Right lobe of liver (tissue), 6 donors: Measurements from ENCODE around the gene KRTAP9-8. TPM values are rescaled to one million over a fixed set of nuclear protein-coding genes. Genes with fewer than 3 reads are reported as not detected.
"Not testable (repeated sequence)": the region's sequence is repeated elsewhere in the genome, so short reads cannot be mapped to it uniquely, and the experiment has no call there.

Experiments
- ATAC-seq, 4 donors: fragments of 200-7000 bp; cut with Tn5 transposase; one replicate each; pipeline ENCODE4 v1.9.1; 2020; ENCODE audit warnings: mild to moderate bottlenecking in 4 of 4, moderate library complexity in 4 of 4
- DNase-seq, 3 donors: peaks; one replicate each; pipeline ENCODE4 v3.0.0-alpha.2; 2020
- H3K27ac ChIP-seq, 3 donors: fragments of 200-600 bp; one replicate each; pipeline ENCODE4 v1.8.0; 2022
- H3K27me3 ChIP-seq, 2 donors: fragments of 200-600 bp; one replicate each; pipeline ENCODE4 v1.8.0; 2022
- H3K36me3 ChIP-seq, 4 donors: fragments of 200-600 bp; sonication (generic) in 1 of 4; one replicate each; pipeline versions ENCODE4 v1.5.1 to v1.8.0; 2017 to 2022; ENCODE audit warnings: control low read depth in 1 of 4
- H3K4me1 ChIP-seq, 4 donors: fragments of 200-600 bp; sonication (generic) in 1 of 4; one replicate each; pipeline versions ENCODE4 v1.5.1 to v1.8.0; 2017 to 2022; ENCODE audit warnings: control low read depth in 1 of 4
- H3K4me3 ChIP-seq, 3 donors: fragments of 200-600 bp; one replicate each; pipeline ENCODE4 v1.8.0; 2022
- H3K9me3 ChIP-seq, 4 donors: fragments of 200-600 bp; sonication (generic) in 1 of 4; one replicate each; pipeline versions ENCODE4 v1.5.1 to v1.8.0; 2017 to 2022; ENCODE audit warnings: control low read depth in 1 of 4
- CTCF ChIP-seq, 4 donors: fragments of 200-600 bp in 3 of 4; fragments of 450-650 bp in 1 of 4; IDR thresholded peaks; one replicate each; pipeline versions ENCODE4 v1.5.1 to v1.8.0; 2016 to 2022; ENCODE audit warnings: antibody characterized with exemption in 4 of 4, mild to moderate bottlenecking in 2 of 4
- POLR2A ChIP-seq: fragments of 450-650 bp; IDR thresholded peaks from one replicate; pipeline ENCODE4 v1.6.1; 2017; ENCODE audit warnings: antibody characterized with exemption, mild to moderate bottlenecking
- WGBS: methylation state at CpG from one replicate; pipeline ENCODE4 v1.1.6; 2018; ENCODE audit warnings: low coverage, low lambda C conversion rate; ENCODE audit not compliant: insufficient coverage; ENCODE audit errors: missing lambda C conversion rate; 5-methylcytosine and 5-hydroxymethylcytosine counted together
- intact Hi-C, 2 donors: fragments of 100-400 bp; cut with DNase I; formaldehyde crosslinking; loops; one replicate each; pipeline versions ENCODE4 v1.11.2 to v1.14.1; 2022
- long read RNA-seq: library from polyadenylated mRNA; unstranded; transcript quantifications from one replicate; pipeline ENCODE4 v2.0.0, GENCODE V29; 2019
- total RNA-seq, 6 experiments: library from RNA; depleted of rRNA in 2 of 6; stranded (reverse); fragments of >200 nt in 2 of 6; fragmentation: NEBNext Ultra II Directional in 3 of 6; extraction: Animal tissue kit (Norgen Biotek cat#: 25700) in 3 of 6; gene quantifications; one replicate each; pipeline versions ENCODE4 v1.1.0 to v1.2.4, GENCODE V29; 2016 to 2023
- donor health status: DM: no; HTN: yes; CAD: no.
- donor health status: DM: no; HTN: no; CAD: no.
- donor health status: DM: no; HTN: no; CAD: no.
- donor health status: DM: no; HTN: yes; CAD: no.
- donor health status: DM: no; HTN: yes; CAD: no.

KRTAP9-8 gene, protein sequence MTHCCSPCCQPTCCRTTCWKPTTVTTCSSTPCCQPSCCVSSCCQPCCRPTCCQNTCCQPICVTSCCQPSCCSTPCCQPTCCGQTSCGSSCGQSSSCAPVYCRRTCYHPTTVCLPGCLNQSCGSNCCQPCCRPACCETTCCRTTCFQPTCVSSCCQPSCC
- total RNA-seq = not detected
- long read RNA-seq = 0 reads

DNA sequence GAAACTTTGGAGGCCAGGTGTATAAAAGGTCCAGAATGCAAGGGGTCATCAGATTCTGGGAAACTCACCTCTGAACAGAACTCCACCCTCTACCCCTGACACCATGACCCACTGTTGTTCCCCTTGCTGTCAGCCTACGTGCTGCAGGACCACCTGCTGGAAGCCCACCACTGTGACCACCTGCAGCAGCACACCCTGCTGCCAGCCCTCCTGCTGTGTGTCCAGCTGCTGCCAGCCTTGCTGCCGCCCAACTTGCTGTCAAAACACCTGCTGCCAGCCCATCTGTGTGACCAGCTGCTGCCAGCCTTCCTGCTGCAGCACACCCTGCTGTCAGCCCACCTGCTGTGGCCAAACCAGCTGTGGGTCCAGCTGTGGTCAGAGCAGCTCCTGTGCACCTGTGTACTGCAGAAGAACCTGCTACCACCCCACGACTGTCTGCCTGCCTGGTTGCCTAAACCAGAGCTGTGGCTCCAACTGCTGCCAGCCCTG, at the start of gene KRTAP9-8:
Gene KRTAP9-8, plus strand, starts transcription at position 51 of the 489 bp plus-strand sequence. Its CDS starts 53 bp downstream, at position 104.
- H3K27ac ChIP-seq, H3K4me3 ChIP-seq, ATAC-seq, intact Hi-C loops, H3K4me1 ChIP-seq, H3K27me3 ChIP-seq, DNase-seq, H3K9me3 ChIP-seq, H3K36me3 ChIP-seq: not testable (repeated sequence)
- WGBS = no CpG with 5 or more reads among the region's 3 CpGs

- H3K27me3 ChIP-seq, DNase-seq, H3K36me3 ChIP-seq, H3K4me3 ChIP-seq, ATAC-seq, H3K4me1 ChIP-seq, intact Hi-C loops, H3K9me3 ChIP-seq, H3K27ac ChIP-seq: not testable (repeated sequence)
- WGBS = no CpG with 5 or more reads among the region's 1 CpG
These were observed 47.9 kb upstream of the KRTAP9-8 start, which contains the start of gene KRTAP9-1 for GRCh38 chr17:41189837-41190318. KRTAP9-1 (plus strand) TSS chr17:41189887; CDS start chr17:41189887, 0 bp downstream.

- H3K9me3 ChIP-seq = no peaks in the 10 kb centered on the region
- H3K4me1 ChIP-seq = no peaks in the 10 kb centered on the region
- H3K36me3 ChIP-seq = no peaks in the 10 kb centered on the region
- no peak for ATAC-seq
- intact Hi-C loops = no loop called here
- H3K4me3 ChIP-seq = no peak overlapping the region
- DNase-seq = no peak
- H3K27me3 ChIP-seq = no peaks in the 10 kb centered on the region
- no peak for TF ChIP-seq CTCF (IDR thresholded peaks at IDR 0.05)
- TF ChIP-seq POLR2A = no peak
- no peak overlapping the region for H3K27ac ChIP-seq
- WGBS = 70% methylated on average over 2 of the region's 3 CpGs
These were observed 47.5 kb upstream of the KRTAP9-8 start for GRCh38 chr17:41190328-41190727.

- 13% methylated on average over 1 of the region's 1 CpG for WGBS
- DNase-seq (no peak), ATAC-seq (no peak)
- Histone ChIP-seq H3K27me3 (no peaks in the 10 kb centered on the region), H3K36me3 (no peaks in the 10 kb centered on the region), H3K4me1 (no peaks in the 10 kb centered on the region), H3K27ac (no peak overlapping the region), H3K4me3 (no peak overlapping the region), H3K9me3 (no peaks in the 10 kb centered on the region)
- intact Hi-C loops = no loop called here
- TF ChIP-seq POLR2A (no peak), CTCF (IDR thresholded peaks at IDR 0.05) (no peak)
These were observed 41.7 kb upstream of the KRTAP9-8 start for GRCh38 chr17:41196068-41196467.

DNA sequence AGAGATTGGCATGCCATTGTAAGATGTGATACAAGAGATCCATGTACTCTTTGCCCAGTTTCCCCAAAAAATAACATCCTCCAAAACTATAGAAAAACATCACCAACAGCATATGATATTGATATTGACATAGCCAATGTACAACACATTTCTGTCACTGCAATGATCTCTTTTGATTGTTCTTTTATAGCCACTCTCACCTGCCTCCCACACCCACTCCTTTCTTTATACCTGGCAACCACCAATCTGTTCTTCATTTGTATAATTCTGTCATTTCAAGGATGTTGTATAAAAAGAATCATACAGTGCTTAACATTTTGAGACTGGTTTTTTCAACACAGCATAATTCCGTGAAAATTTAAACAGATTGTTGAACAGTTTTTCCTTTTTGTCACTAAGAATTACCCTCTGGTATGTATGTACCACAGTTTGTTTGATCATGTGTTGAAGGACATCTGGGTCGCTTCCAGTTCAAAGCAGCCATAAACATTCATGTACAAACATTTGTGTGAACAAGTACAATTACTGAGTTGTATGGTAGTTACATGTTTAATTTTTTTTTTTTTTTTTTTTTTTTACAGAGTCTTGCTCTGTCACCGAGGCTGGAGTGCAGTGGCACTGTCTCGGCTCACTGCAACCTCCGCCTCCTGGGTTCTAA, 38.2 kb upstream of the KRTAP9-8 start:
- TF ChIP-seq POLR2A = no peak
- no peak for TF ChIP-seq CTCF (IDR thresholded peaks at IDR 0.05)
- Histone ChIP-seq H3K27me3 (no peaks in the 10 kb centered on the region), H3K27ac (no peak overlapping the region), H3K36me3 (no peaks in the 10 kb centered on the region), H3K9me3 (no peaks in the 10 kb centered on the region), H3K4me1 (no peaks in the 10 kb centered on the region), H3K4me3 (no peak overlapping the region)
- DNase-seq (no peak), ATAC-seq (no peak)
- intact Hi-C loops = no loop called here
- WGBS = 63% methylated on average over 5 of the region's 5 CpGs
